ENCODE measurements around the gene SHB. TPM values are rescaled to one million over a fixed set of nuclear protein-coding genes. Genes with fewer than 3 reads are reported as not detected.
A peak's percentile ranks its signal among the peaks of the same experiment; 100 is the strongest.

The SHB gene
- total and polyA plus RNA-seq, 5 donors = 14.5 to 38.9 (median 30.4) TPM

- 49% methylated on average over 14 of the region's 14 CpGs for WGBS
- Histone ChIP-seq H3K9me3 (ENCODE audit: control insufficient read depth, low read length) (no peaks in the 10 kb centered on the region), H3K27me3 (ENCODE audit: control insufficient read depth, insufficient read depth) (no peaks in the 10 kb centered on the region), H3K4me1 (ENCODE audit: control insufficient read depth, insufficient read depth, low read length) (peaks cover 17% of the 10 kb centered on the region), H3K4me3 (ENCODE audit: low read length) (no peak overlapping the region), H3K27ac (ENCODE audit: low read length) (peak overlapping the region; percentile 16)
- intact Hi-C loops (cut with DNase I) = no loop called here
- DNase-seq (peak in 2 of 3 donors; percentile 36 to 56), ATAC-seq (peak; percentile 6 to 77)
Observed at GRCh38 chr9:37953775-37954437, 115.1 kb downstream of the SHB start.

DNA sequence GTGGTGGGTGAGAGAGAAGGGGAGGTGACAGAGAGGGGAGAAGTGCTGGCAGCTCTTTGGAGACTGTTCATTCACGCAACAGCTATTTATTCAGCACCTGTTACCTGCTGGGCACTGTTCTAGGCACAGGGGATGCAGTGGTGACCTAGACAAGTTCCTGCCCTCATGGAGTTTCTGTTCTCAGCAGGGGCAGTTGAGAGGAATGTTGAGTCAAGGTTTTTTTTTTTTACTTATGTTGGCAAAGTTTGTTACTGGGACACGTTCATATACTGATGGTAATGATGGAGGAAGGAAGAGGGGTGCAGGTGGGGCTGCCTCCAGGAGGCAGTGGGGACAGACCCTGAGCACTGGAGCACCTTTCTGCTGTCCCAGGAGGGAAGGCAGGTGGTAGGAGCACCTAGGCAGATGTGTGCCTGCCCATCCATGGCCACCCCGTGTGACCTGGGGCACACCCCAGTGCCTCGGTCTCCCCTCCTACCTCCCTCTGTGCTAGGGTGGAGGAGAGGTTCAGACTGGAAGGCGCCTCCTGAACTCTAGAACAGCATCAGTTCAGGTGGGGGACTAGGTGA is 115.7 kb downstream of the SHB start:
- no peaks in the 10 kb centered on the region for H3K27me3 ChIP-seq (ENCODE audit: control insufficient read depth, insufficient read depth)
- 90% methylated on average over 5 of the region's 5 CpGs for WGBS
- ATAC-seq (no peak), DNase-seq (peak in 1 of 3 donors; percentile 17)
- H3K9me3 ChIP-seq (ENCODE audit: control insufficient read depth, low read length) = no peaks in the 10 kb centered on the region
- peaks cover 17% of the 10 kb centered on the region for H3K4me1 ChIP-seq (ENCODE audit: control insufficient read depth, insufficient read depth, low read length)
- peak overlapping the region; percentile 16 for H3K27ac ChIP-seq (ENCODE audit: low read length)
- intact Hi-C loops (cut with DNase I) = no loop called here
- no peak overlapping the region for H3K4me3 ChIP-seq (ENCODE audit: low read length)

- H3K4me3 ChIP-seq (ENCODE audit: low read length) = no peak overlapping the region
- intact Hi-C loops (cut with DNase I) = no loop called here
- H3K4me1 ChIP-seq (ENCODE audit: control insufficient read depth, insufficient read depth, low read length) = peaks cover 14% of the 10 kb centered on the region
- no peaks in the 10 kb centered on the region for H3K27me3 ChIP-seq (ENCODE audit: control insufficient read depth, insufficient read depth)
- WGBS = 88% methylated on average over 6 of the region's 6 CpGs
- peak in 1 of 3 donors; percentile 28 for DNase-seq
- no peak for ATAC-seq
- H3K9me3 ChIP-seq (ENCODE audit: control insufficient read depth, low read length) = no peaks in the 10 kb centered on the region
- no peak overlapping the region for H3K27ac ChIP-seq (ENCODE audit: low read length)
Observed at GRCh38 chr9:37952731-37953130, 116.3 kb downstream of the SHB start.

- DNase-seq = peak in 1 of 3 donors; percentile 23
- no peaks in the 10 kb centered on the region for H3K27me3 ChIP-seq (ENCODE audit: control insufficient read depth, insufficient read depth)
- no peak overlapping the region for H3K4me3 ChIP-seq (ENCODE audit: low read length)
- 82% methylated on average over 12 of the region's 12 CpGs for WGBS
- no peak overlapping the region for H3K27ac ChIP-seq (ENCODE audit: low read length)
- no peak for ATAC-seq
- peaks cover 12% of the 10 kb centered on the region for H3K4me1 ChIP-seq (ENCODE audit: control insufficient read depth, insufficient read depth, low read length)
- H3K9me3 ChIP-seq (ENCODE audit: control insufficient read depth, low read length) = no peaks in the 10 kb centered on the region
- intact Hi-C loops (cut with DNase I) = no loop called here
Observed at GRCh38 chr9:37951671-37952449, 117.2 kb downstream of the SHB start.

DNA sequence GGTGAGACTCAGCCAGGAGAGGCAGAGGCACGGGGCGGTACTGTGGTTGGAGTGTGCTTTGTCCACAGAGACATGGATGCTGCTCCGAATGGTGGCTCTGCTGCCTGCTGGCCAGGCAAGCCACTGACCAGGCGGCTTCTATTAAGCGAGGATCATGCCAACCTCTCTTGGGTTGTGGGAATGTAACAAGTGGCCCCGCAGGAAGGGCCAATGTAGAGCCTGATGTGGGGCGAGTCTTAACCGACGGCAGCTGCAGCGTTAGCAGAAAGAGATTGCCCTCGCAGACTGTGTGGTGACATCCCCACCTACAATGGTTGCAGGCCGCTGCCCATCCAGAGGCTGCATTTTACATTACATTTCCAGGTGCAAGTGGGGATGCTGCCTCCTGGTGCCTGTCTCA is 118.5 kb downstream of the SHB start:
- intact Hi-C loops (cut with DNase I) = no loop called here
- H3K4me3 ChIP-seq (ENCODE audit: low read length) = no peak overlapping the region
- H3K4me1 ChIP-seq (ENCODE audit: control insufficient read depth, insufficient read depth, low read length) = peaks cover 12% of the 10 kb centered on the region
- ATAC-seq (no peak), DNase-seq (peak in 1 of 3 donors; percentile 20)
- H3K27me3 ChIP-seq (ENCODE audit: control insufficient read depth, insufficient read depth) = no peaks in the 10 kb centered on the region
- H3K9me3 ChIP-seq (ENCODE audit: control insufficient read depth, low read length) = no peaks in the 10 kb centered on the region
- WGBS = 95% methylated on average over 12 of the region's 12 CpGs
- no peak overlapping the region for H3K27ac ChIP-seq (ENCODE audit: low read length)

- Histone ChIP-seq H3K4me1 (ENCODE audit: control insufficient read depth, insufficient read depth, low read length) (peaks cover 17% of the 10 kb centered on the region), H3K4me3 (ENCODE audit: low read length) (no peak overlapping the region), H3K27ac (ENCODE audit: low read length) (no peak overlapping the region), H3K27me3 (ENCODE audit: control insufficient read depth, insufficient read depth) (no peaks in the 10 kb centered on the region), H3K9me3 (ENCODE audit: control insufficient read depth, low read length) (no peaks in the 10 kb centered on the region)
- WGBS = 68% methylated on average over 8 of the region's 8 CpGs
- ATAC-seq = peak in 1 of 2 donors; percentile 34
- peak in 2 of 3 donors; percentile 4 to 40 for DNase-seq
- intact Hi-C loops (cut with DNase I) = no loop called here
Observed at GRCh38 chr9:37949576-37949975, 119.5 kb downstream of the SHB start.

DNA sequence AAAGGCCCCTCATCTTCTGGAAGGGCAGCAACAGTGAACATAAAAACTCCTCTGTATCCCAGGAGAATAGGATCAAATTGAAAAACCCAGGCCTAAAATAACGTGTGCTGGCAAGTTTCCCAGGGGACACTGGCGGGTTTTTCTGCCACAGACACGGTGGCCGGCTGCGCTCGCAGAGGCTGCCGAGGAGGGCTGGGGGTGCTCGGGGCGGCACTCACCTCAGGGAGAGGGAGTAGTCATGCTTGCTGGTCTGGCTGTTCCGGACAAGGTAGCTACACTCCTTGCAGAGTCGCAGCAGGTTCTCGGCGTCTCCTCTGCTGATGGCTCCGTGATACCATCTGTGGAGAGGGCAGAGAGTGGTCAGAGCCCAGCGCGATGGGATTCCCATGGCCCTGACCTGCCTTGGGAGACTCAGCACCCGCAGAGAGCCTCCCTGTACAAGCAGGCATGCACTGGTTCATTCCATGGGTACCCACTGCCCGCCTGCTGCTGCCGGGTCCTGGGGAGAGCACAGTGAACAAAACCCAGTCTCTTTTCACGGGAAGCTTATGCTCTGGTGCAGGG is 120.5 kb downstream of the SHB start:
- intact Hi-C loops (cut with DNase I) = no loop called here
- peak in 2 of 3 donors; percentile 2 to 43 for DNase-seq
- H3K9me3 ChIP-seq (ENCODE audit: control insufficient read depth, low read length) = no peaks in the 10 kb centered on the region
- no peak overlapping the region for H3K4me3 ChIP-seq (ENCODE audit: low read length)
- H3K27ac ChIP-seq (ENCODE audit: low read length) = no peak overlapping the region
- ATAC-seq = no peak
- H3K4me1 ChIP-seq (ENCODE audit: control insufficient read depth, insufficient read depth, low read length) = peaks cover 16% of the 10 kb centered on the region
- 80% methylated on average over 20 of the region's 20 CpGs for WGBS
- H3K27me3 ChIP-seq (ENCODE audit: control insufficient read depth, insufficient read depth) = no peaks in the 10 kb centered on the region

GRCh38 chr9:37947977-37948376 is 121.0 kb downstream of the SHB start:
- intact Hi-C loops (cut with DNase I) = no loop called here
- H3K4me3 ChIP-seq (ENCODE audit: low read length) = no peak overlapping the region
- no peaks in the 10 kb centered on the region for H3K27me3 ChIP-seq (ENCODE audit: control insufficient read depth, insufficient read depth)
- ATAC-seq (no peak), DNase-seq (peak in 2 of 3 donors; percentile 5 to 14)
- WGBS = 80% methylated on average over 9 of the region's 9 CpGs
- H3K4me1 ChIP-seq (ENCODE audit: control insufficient read depth, insufficient read depth, low read length) = peaks cover 21% of the 10 kb centered on the region
- no peaks in the 10 kb centered on the region for H3K9me3 ChIP-seq (ENCODE audit: control insufficient read depth, low read length)
- H3K27ac ChIP-seq (ENCODE audit: low read length) = no peak overlapping the region

DNA sequence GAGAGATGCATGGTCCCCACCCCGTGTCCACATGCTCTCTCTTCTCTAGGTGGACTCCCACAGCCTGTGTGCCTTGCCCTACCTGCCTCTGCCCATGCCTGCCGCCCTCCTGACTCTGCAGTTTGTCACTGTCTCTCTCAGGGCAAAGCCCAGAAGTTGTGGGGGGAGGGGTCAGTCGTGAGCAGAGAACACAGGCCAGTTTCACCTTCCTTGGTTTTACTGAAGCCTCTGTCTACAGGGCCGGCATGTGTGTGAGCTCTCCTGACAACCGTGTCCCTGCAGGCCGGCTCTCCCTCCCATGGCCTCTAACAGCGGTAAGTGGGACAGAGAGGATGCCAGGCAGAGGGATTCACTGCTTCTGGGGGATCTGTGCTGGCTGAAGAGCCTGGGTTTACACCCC is 121.6 kb downstream of the SHB start:
- 81% methylated on average over 7 of the region's 7 CpGs for WGBS
- ATAC-seq (no peak), DNase-seq (peak in 1 of 3 donors; percentile 16)
- Histone ChIP-seq H3K27ac (ENCODE audit: low read length) (no peak overlapping the region), H3K9me3 (ENCODE audit: control insufficient read depth, low read length) (no peaks in the 10 kb centered on the region), H3K4me3 (ENCODE audit: low read length) (no peak overlapping the region), H3K4me1 (ENCODE audit: control insufficient read depth, insufficient read depth, low read length) (peaks cover 20% of the 10 kb centered on the region), H3K27me3 (ENCODE audit: control insufficient read depth, insufficient read depth) (no peaks in the 10 kb centered on the region)
- intact Hi-C loops (cut with DNase I) = no loop called here

DNA sequence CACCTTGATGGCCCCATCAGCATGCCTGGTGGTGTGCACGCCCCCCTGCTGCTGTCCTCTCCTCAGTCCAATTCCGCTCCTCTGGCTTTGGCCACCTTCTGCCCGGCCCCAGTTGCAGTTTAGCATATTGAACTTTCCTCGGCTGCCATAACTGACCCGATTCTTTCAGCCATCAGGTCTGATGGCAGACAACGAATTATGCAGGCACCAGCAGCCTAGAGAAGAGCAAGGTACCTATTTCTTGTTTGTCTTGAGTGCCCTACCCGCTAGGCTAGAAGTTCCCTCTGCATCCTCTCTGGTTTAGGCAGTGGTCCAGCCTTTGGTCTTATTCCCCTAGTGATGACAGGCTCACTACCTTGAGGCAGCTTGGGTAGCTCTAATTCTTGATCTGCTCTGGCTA is 122.1 kb downstream of the SHB start:
- Histone ChIP-seq H3K27ac (ENCODE audit: low read length) (no peak overlapping the region), H3K4me1 (ENCODE audit: control insufficient read depth, insufficient read depth, low read length) (peaks cover 20% of the 10 kb centered on the region)

GRCh38 chr9:37946041-37946440 is 123.0 kb downstream of the SHB start:
- DNase-seq (peak in 1 of 3 donors; percentile 14), ATAC-seq (no peak)
- no peak overlapping the region for H3K4me3 ChIP-seq (ENCODE audit: low read length)
- intact Hi-C loops (cut with DNase I) = no loop called here
- no peaks in the 10 kb centered on the region for H3K9me3 ChIP-seq (ENCODE audit: control insufficient read depth, low read length)
- no peaks in the 10 kb centered on the region for H3K27me3 ChIP-seq (ENCODE audit: control insufficient read depth, insufficient read depth)
- H3K4me1 ChIP-seq (ENCODE audit: control insufficient read depth, insufficient read depth, low read length) = peaks cover 20% of the 10 kb centered on the region
- 79% methylated on average over 8 of the region's 8 CpGs for WGBS
- H3K27ac ChIP-seq (ENCODE audit: low read length) = no peak overlapping the region

More for the DNA sequence above, 122.1 kb downstream of the SHB start:
- Histone ChIP-seq H3K9me3 (ENCODE audit: control insufficient read depth, low read length) (no peaks in the 10 kb centered on the region), H3K27me3 (ENCODE audit: control insufficient read depth, insufficient read depth) (no peaks in the 10 kb centered on the region), H3K4me3 (ENCODE audit: low read length) (no peak overlapping the region)
- intact Hi-C loops (cut with DNase I) = no loop called here
- ATAC-seq (no peak), DNase-seq (no peak)
- WGBS = 92% methylated on average over 7 of the region's 7 CpGs

All from right cardiac atrium (tissue), 5 donors.